SH-SY5Y (cell line): ENCODE measurements around the gene NOL7.

Source experiments
- GATA2 ChIP-seq: IDR thresholded peaks from 2 replicates; pipeline ENCODE4 v1.6.1; 2011; ENCODE audit warnings: mild to moderate bottlenecking, low read depth, low read length
- GATA3 ChIP-seq: IDR thresholded peaks from 2 replicates; pipeline ENCODE4 v1.6.1; 2011; ENCODE audit warnings: low read depth, mild to moderate bottlenecking, low read length, moderate library complexity

NOL7 gene

DNA sequence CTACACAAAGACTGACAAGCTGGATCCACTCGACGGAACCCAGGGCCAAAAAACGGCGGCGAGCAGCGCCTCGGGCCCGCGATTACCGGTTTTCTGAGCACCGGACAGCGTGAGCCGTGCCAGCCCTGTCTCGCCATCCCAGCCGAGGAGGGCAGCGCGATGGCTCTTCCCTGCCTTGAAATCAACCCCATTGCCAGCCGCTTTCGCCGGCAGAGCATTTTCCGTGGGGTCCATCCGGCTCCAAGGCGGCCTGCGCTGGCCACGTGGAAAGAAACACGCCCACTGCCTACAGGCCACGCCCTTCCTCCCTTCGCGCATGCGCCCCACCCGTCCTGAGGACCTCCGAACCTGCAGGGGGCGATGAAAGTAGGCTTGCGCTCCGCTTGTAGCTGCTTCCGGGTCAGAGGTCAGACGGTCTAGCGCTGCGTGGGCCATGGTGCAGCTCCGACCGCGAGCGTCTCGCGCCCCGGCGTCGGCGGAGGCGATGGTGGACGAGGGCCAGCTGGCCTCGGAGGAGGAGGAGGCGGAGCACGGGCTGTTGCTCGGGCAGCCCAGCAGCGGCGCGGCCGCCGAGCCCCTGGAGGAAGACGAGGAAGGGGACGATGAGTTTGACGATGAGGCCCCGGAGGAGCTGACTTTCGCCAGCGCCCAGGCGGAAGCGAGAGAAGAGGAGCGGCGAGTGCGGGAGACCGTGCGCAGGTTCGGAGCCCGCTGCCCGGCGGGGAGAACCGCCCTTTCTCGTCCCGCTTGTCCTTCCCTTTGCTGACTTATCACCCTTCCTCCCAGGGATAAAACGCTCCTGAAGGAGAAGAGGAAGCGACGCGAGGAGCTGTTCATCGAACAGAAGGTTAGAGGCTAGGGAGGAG is at the start of gene NOL7:
Gene NOL7 (plus strand): TSS at position 410 of the 866 bp plus-strand sequence. CDS start 24 bp downstream, at position 434.
- no peak for TF ChIP-seq GATA2
- TF ChIP-seq GATA3, result no peak

- TF ChIP-seq GATA2, result no peak
- TF ChIP-seq GATA3, result no peak
Measured at GRCh38 chr6:13565921-13566320, 49.2 kb upstream of the NOL7 start.

DNA sequence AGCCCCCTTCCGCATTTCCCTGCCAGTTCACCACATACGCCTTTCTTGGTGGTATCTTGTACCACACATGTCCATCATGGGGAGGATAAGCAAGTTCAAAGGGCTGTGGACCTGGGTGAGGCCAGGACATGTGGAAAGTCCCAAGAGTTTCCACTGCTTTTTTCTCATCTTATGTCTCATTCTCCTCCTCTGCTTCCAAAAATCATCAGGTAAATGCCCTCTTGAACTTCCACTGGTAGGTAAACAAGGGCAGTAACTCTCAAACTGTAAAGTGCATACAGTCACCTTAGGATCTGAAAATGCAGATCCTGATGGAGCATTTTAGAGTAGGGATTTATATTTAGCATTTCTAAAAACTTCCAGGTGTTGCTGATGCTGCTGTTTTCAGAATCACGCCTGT is 48.6 kb upstream of the NOL7 start:
- TF ChIP-seq GATA3 (no peak), GATA2 (no peak)

DNA sequence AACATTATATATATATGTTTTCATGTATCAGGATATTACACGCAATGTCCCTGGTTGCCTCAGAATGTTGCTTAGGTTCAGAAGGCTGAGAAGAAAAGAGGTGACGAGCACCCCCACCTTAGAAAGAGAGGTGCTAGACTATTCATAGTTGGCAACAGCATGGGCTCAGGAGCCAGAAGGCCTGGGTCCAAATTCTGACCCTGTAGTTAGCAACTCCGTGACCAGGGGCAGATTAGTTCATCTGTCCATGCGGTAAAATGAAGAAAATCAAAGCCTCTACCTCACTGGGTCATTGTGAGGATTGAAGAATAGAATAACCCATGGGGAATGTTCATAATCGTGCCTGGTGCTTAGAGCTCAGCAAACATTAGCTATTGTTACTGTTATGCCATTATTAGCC is 46.2 kb upstream of the NOL7 start:
- TF ChIP-seq GATA2, result no peak
- TF ChIP-seq GATA3, result no peak

GRCh38 chr6:13572240-13572639 is 42.9 kb upstream of the NOL7 start:
- no peak for TF ChIP-seq GATA3
- no peak for TF ChIP-seq GATA2

DNA sequence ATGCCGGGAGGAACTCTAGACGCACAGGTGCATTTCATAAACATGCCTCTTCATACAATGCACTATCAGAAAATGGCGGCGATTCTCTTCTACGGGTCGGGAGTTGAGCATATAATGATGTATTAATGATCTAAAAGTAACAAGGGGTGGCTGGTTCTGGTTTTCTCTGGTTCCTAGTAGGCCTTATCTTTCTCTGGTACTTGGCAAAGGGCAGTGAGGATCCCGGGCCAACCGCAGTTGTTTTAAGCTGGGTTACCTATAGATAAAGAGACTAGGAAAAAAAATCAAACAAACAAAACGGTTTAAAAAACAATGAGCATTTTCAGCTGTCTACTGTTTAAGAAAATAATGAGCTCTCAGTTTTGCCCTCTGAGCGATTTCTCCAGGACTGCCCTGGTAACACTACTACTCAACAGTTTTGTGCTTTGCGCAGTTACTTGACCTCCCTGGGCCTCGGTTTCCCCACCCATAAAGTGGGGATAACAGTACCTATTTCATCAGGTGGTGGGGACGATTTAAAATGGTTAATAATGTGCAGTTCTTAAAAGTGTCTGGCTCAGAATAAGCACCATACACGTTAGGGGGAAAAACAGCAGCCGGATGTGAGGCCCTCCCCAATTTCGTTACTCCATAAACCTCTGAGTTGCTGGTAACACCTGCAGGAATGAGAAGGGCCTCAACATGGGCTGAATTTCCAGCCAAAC is 42.0 kb upstream of the NOL7 start:
- TF ChIP-seq GATA3 (no peak), GATA2 (no peak)

DNA sequence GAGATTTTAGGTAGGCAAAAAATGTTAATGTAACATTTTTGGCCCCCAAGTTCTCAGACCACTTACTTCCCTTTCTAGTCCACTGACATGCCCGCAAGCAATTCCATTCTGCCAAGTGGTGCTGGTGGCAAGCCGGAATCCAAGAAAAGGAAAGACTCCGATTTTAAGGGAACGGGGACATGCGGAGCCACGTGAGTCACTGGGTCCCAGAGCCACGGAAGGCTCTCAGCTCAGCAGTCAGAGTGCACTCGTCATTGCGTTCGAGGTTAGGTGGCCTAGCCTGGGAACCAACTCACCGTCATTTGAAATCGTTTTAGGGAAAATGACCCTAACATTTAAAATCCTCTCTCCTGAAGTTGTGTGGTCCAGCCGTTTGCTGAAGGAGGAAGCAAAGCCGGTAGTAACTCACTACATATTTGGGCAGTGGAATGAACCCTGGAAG is 41.4 kb upstream of the NOL7 start:
- TF ChIP-seq GATA3 (no peak), GATA2 (no peak)

DNA sequence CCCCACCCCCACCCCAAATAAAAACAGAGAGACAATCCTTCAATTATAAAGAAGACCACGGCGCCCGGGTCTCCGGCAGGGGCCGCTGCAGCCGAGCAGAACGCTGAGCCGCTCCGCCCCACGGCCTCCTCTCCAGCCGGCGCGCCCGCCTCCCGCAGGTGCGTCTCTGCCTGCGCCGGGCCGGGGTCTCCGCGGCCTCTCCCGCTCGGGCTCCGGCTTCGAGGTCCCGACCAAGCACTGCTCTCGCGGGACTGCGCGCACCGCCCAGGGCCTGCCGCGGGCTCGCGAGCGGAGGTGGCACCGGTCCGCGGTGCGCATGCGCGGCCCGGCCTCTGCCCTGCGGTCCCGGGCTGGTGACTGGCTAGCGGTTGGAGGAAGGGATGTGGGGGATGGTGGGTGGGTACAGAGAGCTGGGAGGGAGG is 41.0 kb upstream of the NOL7 start:
- TF ChIP-seq GATA3 (no peak), GATA2 (no peak)

- TF ChIP-seq GATA2 (no peak), GATA3 (no peak)
Measured at GRCh38 chr6:13574571-13575376, 40.4 kb upstream of the NOL7 start, which contains the start of gene SIRT5. SIRT5 (plus strand) TSS chr6:13574601; CDS start chr6:13584111, 9,510 bp downstream.

GRCh38 chr6:13575377-13575775 is 39.8 kb upstream of the NOL7 start:
- no peak for TF ChIP-seq GATA2
- TF ChIP-seq GATA3, result no peak

DNA sequence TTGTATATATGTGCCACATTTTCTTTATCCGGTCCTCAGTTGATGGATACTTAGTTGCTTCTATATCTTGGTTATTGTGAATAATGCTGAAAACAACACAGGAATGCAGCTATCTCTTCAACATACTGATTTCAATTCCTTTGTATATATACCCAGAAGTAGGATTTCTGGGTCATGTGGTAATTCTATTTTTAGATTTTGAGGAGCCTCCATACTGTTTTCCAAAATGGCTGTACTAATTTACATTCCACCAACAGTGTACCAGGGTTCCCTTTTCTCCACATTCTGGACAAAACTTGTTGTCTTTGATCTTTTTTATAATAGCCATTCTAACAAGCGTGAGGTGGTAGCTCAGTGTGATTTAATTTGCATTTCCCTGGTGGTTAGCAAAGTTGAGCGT is 39.1 kb upstream of the NOL7 start:
- TF ChIP-seq GATA3 (no peak), GATA2 (no peak)

- no peak for TF ChIP-seq GATA3
- TF ChIP-seq GATA2, result no peak
Measured at GRCh38 chr6:13577926-13578325, 37.2 kb upstream of the NOL7 start.

DNA sequence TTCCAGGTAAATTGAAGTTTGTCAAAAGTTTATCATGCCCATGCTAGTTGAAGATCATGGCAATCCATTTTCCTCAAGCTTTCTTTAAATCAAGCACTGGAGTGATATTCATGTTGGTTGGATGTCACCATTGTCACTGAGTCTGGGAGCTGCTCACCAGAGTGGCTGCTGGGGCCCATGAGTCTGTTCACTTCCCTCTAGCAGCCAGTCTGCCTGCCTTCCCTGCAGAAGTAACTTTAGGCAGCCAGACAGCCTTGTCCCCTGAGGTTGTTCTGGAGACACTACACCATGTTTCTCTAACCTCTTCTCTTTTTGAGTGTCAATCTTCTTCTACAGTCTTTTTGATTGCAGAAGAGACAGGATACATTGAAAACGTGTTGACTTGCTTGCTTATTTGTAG is 35.2 kb upstream of the NOL7 start:
- no peak for TF ChIP-seq GATA3
- TF ChIP-seq GATA2, result no peak

DNA sequence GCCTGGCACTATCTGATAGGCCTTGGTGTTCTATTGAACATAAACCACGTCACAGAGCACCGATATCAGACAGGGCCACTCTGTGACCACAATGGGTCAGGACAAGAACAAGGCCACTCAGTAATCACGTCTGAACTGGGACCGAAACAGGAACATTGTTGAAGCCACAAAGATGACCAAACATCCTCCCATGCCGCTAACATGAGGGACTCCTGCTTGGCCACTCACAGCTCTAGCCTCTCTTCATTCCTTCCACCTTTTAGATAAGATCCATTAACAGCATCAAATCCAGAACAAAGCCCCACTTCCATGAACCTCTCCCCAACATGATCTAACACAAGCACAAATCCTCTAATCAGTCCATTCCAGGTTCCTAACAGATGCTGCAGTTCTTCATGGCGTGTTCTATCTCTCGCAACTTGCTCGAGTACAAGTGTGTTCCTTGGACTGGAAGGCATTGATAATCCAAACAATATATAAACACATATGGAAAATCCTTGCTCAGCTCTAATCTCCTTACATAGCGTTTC is 33.4 kb upstream of the NOL7 start:
- TF ChIP-seq GATA3, result no peak
- no peak for TF ChIP-seq GATA2
